ENCODE measurements around the gene GTF2E1. TPM values are rescaled to one million over a fixed set of nuclear protein-coding genes. Genes with fewer than 3 reads are reported as not detected.

GTF2E1 gene
- total and polyA plus RNA-seq, 2 of the 4 experiments (the other 2 are of a cell fraction) = 8.2 to 18.5 TPM

GRCh38 chr3:120795959-120796358, 53.4 kb downstream of the GTF2E1 start:
- no CpG with 5 or more reads among the region's 2 CpGs for WGBS, 2 experiments (ENCODE audit: extremely low coverage in 2 of 2, insufficient read length in 1 of 2)

More at GRCh38 chr3:120795959-120796358, 53.4 kb downstream of the GTF2E1 start:
- ATAC-seq (ENCODE audit: low read depth) = no peak
- TF ChIP-seq USF2 (IDR thresholded peaks at IDR 0.05; ENCODE audit: low read depth, low read length) = no peak
- TF ChIP-seq CTCF (conservative IDR thresholded peaks at IDR 0.05; ENCODE audit: low read depth, low read length) = no peak
- no peak for TF ChIP-seq CHD1 (IDR thresholded peaks at IDR 0.05; ENCODE audit: low read depth, low read length)
- TF ChIP-seq RFX5 (IDR thresholded peaks at IDR 0.05; ENCODE audit: low read depth, low read length) = no peak
- no peak for TF ChIP-seq RAD21 (IDR thresholded peaks at IDR 0.05; ENCODE audit: low read length)
- TF ChIP-seq MXI1 (IDR thresholded peaks at IDR 0.05; ENCODE audit: borderline replicate concordance, low read depth, low read length) = no peak
- no peak for TF ChIP-seq SMC3 (IDR thresholded peaks at IDR 0.05; ENCODE audit: low read depth, low read length)
- Histone ChIP-seq H3K9me3 (ENCODE audit: control insufficient read depth, insufficient read depth, low read length) (no peaks in the 10 kb centered on the region), H2BK5ac (ENCODE audit: low read depth, low read length, poor library complexity, severe bottlenecking) (no peak overlapping the region), H3K36me3 (ENCODE audit: control insufficient read depth, insufficient read depth, low read length) (no peaks in the 10 kb centered on the region), H4K20me1 (ENCODE audit: insufficient read depth, low read length) (no peaks in the 10 kb centered on the region), H4K91ac (ENCODE audit: insufficient read depth, low read depth, low read length) (no peak overlapping the region), H4K8ac (ENCODE audit: low read depth in 2 of 2, low read length in 2 of 2) (no peak overlapping the region), H2BK15ac (ENCODE audit: low read depth, low read length) (no peak overlapping the region), H3K27ac (ENCODE audit: insufficient read depth, low read length) (no peak overlapping the region), H2BK120ac (ENCODE audit: low read depth, low read length) (no peak overlapping the region), H2AK5ac (ENCODE audit: low read depth, low read length) (no peak overlapping the region), H3K79me1 (ENCODE audit: low read depth in 1 of 2, low read length in 2 of 2) (peaks cover 0 to 15% of the 10 kb centered on the region in 2 experiments; a peak in 2 of 4 replicates), H3K4me1 (ENCODE audit: control insufficient read depth, insufficient read depth, low read length) (peaks cover 8% of the 10 kb centered on the region), H2BK20ac (ENCODE audit: low read depth, low read length) (no peak overlapping the region), H3K9ac (ENCODE audit: low read depth, low read length) (no peak overlapping the region), H4K5ac (ENCODE audit: low read depth, low read length) (no peak overlapping the region), H3K4me2 (ENCODE audit: low read depth, low read length) (no peak overlapping the region), H3K4me3 (ENCODE audit: insufficient read depth, low read depth, low read length) (no peak overlapping the region), H2AK9ac (replicated peaks; ENCODE audit: low read depth, low read length, poor library complexity) (no peak overlapping the region), H3K14ac (replicated peaks; ENCODE audit: low read depth, low read length) (no peak overlapping the region), H3K4ac (ENCODE audit: low read depth, low read length) (no peak overlapping the region), H2AFZ (replicated peaks; ENCODE audit: low read length, poor library complexity) (no peak overlapping the region), H3K23ac (ENCODE audit: low read depth, low read length) (no peak overlapping the region), H3K9me1 (ENCODE audit: insufficient read depth, low read length) (peaks cover 9% of the 10 kb centered on the region), H3K27me3 (ENCODE audit: control insufficient read depth, insufficient read depth, low read length) (no peaks in the 10 kb centered on the region), H3K56ac (ENCODE audit: extremely low read depth, insufficient read depth, low read length) (no peak overlapping the region), H3K18ac (ENCODE audit: low read depth, low read length) (no peak overlapping the region)
- CTCF ChIA-PET = interaction anchor here (3.4 kb wide), 1 partner anchor 235 kb away, joined by 20 read pairs; no protein-coding TSS in a partner anchor
- BruUV-seq (replicated peaks) = no TSS peak
- in situ Hi-C loops (cut with MboI; ENCODE audit: low sequenced_read_pairs) = loop anchor here (10.0 to 25.0 kb wide), 3 partner anchors 201 to 551 kb away; partner anchors contain the start of gene NDUFB4
- POLR2A ChIA-PET (ENCODE audit: unreplicated experiment) = no interaction called here
- DNase-seq = no peak
- intact Hi-C loops (cut with micrococcal nuclease) = loop anchor here (1.0 to 10.0 kb wide), 5 partner anchors 53 to 549 kb away; partner anchors contain the start of genes GTF2E1, NDUFB4 and RABL3
- dilution Hi-C loops (cut with HindIII; ENCODE audit: low sequenced_read_pairs, unreplicated experiment) = no loop called here

Measured in IMR-90 (cell line).